Hepatocyte (in vitro differentiated cells): ENCODE results near the gene OLFM2.

Source experiments
- EZH2 ChIP-seq: fragments of 200-600 bp; sonication (generic); IDR thresholded peaks from 2 replicates; pipeline ENCODE4 v1.6.1; 2016; ENCODE audit warnings: antibody characterized with exemption, mild to moderate bottlenecking, borderline replicate concordance
- TF ChIP-seq, protein P1 (sequence below): fragments of 200-600 bp; sonication (generic); IDR thresholded peaks from 2 replicates; pipeline ENCODE4 v1.5.1; 2016; ENCODE audit warnings: antibody characterized with exemption, mild to moderate bottlenecking; ENCODE audit not compliant: poor library complexity

GRCh38 chr19:9854282-9854846 is 82.0 kb downstream of the OLFM2 start:
- no peak for TF ChIP-seq EZH2
- TF ChIP-seq, protein P1, sequence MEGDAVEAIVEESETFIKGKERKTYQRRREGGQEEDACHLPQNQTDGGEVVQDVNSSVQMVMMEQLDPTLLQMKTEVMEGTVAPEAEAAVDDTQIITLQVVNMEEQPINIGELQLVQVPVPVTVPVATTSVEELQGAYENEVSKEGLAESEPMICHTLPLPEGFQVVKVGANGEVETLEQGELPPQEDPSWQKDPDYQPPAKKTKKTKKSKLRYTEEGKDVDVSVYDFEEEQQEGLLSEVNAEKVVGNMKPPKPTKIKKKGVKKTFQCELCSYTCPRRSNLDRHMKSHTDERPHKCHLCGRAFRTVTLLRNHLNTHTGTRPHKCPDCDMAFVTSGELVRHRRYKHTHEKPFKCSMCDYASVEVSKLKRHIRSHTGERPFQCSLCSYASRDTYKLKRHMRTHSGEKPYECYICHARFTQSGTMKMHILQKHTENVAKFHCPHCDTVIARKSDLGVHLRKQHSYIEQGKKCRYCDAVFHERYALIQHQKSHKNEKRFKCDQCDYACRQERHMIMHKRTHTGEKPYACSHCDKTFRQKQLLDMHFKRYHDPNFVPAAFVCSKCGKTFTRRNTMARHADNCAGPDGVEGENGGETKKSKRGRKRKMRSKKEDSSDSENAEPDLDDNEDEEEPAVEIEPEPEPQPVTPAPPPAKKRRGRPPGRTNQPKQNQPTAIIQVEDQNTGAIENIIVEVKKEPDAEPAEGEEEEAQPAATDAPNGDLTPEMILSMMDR: no peak
